ENCODE measurements around the gene SDF2L1.
"Not testable (repeated sequence)": the region's sequence is repeated elsewhere in the genome, so short reads cannot be mapped to it uniquely, and the experiment has no call there.

Gene SDF2L1

GRCh38 chr22:21663738-21664137 is 21.6 kb downstream of the SDF2L1 start:
- Mint-ChIP-seq H3K27me3 (no peaks in the 10 kb centered on the region), H3K4me3 (peak overlapping the region; percentile 39), H3K27ac (peak overlapping the region; percentile 88), H3K36me3 (no peaks in the 10 kb centered on the region), H3K4me1 (peaks cover 23% of the 10 kb centered on the region), H3K9me3 (no peaks in the 10 kb centered on the region)

GRCh38 chr22:21665047-21665851 is 23.1 kb downstream of the SDF2L1 start:
- peaks cover 32% of the 10 kb centered on the region for H3K4me1 Mint-ChIP-seq
- H3K4me3 Mint-ChIP-seq: peak overlapping the region; percentile 97
- H3K9me3 Mint-ChIP-seq: no peaks in the 10 kb centered on the region
- peak overlapping the region; percentile 92 for H3K27ac Mint-ChIP-seq
- peaks cover 1% of the 10 kb centered on the region for H3K36me3 Mint-ChIP-seq
- H3K27me3 Mint-ChIP-seq: no peaks in the 10 kb centered on the region

- H3K9me3 Mint-ChIP-seq: no peaks in the 10 kb centered on the region
- peaks cover 10% of the 10 kb centered on the region for H3K36me3 Mint-ChIP-seq
- no peak overlapping the region for H3K27ac Mint-ChIP-seq
- peak overlapping the region; percentile 97 for H3K4me3 Mint-ChIP-seq
- no peaks in the 10 kb centered on the region for H3K27me3 Mint-ChIP-seq
- H3K4me1 Mint-ChIP-seq: peaks cover 37% of the 10 kb centered on the region
Measured at GRCh38 chr22:21666786-21667185, 24.7 kb downstream of the SDF2L1 start.

GRCh38 chr22:21669026-21669425 is 26.9 kb downstream of the SDF2L1 start:
- peak overlapping the region; percentile 44 for H3K4me3 Mint-ChIP-seq
- peaks cover 11% of the 10 kb centered on the region for H3K36me3 Mint-ChIP-seq
- H3K9me3 Mint-ChIP-seq: no peaks in the 10 kb centered on the region
- H3K27ac Mint-ChIP-seq: no peak overlapping the region
- H3K27me3 Mint-ChIP-seq: no peaks in the 10 kb centered on the region
- peaks cover 37% of the 10 kb centered on the region for H3K4me1 Mint-ChIP-seq

GRCh38 chr22:21672107-21672629 is 30.1 kb downstream of the SDF2L1 start:
- Mint-ChIP-seq H3K4me3 (no peak overlapping the region), H3K27ac (no peak overlapping the region), H3K36me3 (peaks cover 13% of the 10 kb centered on the region), H3K9me3 (no peaks in the 10 kb centered on the region), H3K4me1 (peaks cover 25% of the 10 kb centered on the region), H3K27me3 (no peaks in the 10 kb centered on the region)

GRCh38 chr22:21673534-21674321 is 31.6 kb downstream of the SDF2L1 start:
- Mint-ChIP-seq H3K4me3 (no peak overlapping the region), H3K27ac (no peak overlapping the region), H3K27me3 (no peaks in the 10 kb centered on the region), H3K9me3 (no peaks in the 10 kb centered on the region), H3K36me3 (peaks cover 13% of the 10 kb centered on the region), H3K4me1 (peaks cover 14% of the 10 kb centered on the region)

- H3K27ac Mint-ChIP-seq: no peak overlapping the region
- H3K27me3 Mint-ChIP-seq: no peaks in the 10 kb centered on the region
- no peaks in the 10 kb centered on the region for H3K9me3 Mint-ChIP-seq
- H3K36me3 Mint-ChIP-seq: peaks cover 13% of the 10 kb centered on the region
- H3K4me1 Mint-ChIP-seq: peaks cover 8% of the 10 kb centered on the region
- no peak overlapping the region for H3K4me3 Mint-ChIP-seq
Measured at GRCh38 chr22:21674638-21675245, 32.6 kb downstream of the SDF2L1 start.

- Mint-ChIP-seq H3K4me1 (no peaks in the 10 kb centered on the region), H3K36me3 (peaks cover 2% of the 10 kb centered on the region), H3K27ac (no peak overlapping the region), H3K9me3 (no peaks in the 10 kb centered on the region), H3K27me3 (no peaks in the 10 kb centered on the region), H3K4me3 (no peak overlapping the region)
Measured at GRCh38 chr22:21677606-21678443, 35.7 kb downstream of the SDF2L1 start.

GRCh38 chr22:21678842-21679241 is 36.7 kb downstream of the SDF2L1 start:
- H3K9me3 Mint-ChIP-seq, H3K4me3 Mint-ChIP-seq, H3K4me1 Mint-ChIP-seq, H3K27me3 Mint-ChIP-seq, H3K36me3 Mint-ChIP-seq, H3K27ac Mint-ChIP-seq: not testable (repeated sequence)

- Mint-ChIP-seq H3K9me3 (no peaks in the 10 kb centered on the region), H3K4me3 (no peak overlapping the region), H3K27me3 (no peaks in the 10 kb centered on the region), H3K27ac (no peak overlapping the region), H3K36me3 (peaks cover 2% of the 10 kb centered on the region), H3K4me1 (no peaks in the 10 kb centered on the region)
Measured at GRCh38 chr22:21679383-21679782, 37.3 kb downstream of the SDF2L1 start.

GRCh38 chr22:21680830-21681565 is 38.9 kb downstream of the SDF2L1 start:
- no peak overlapping the region for H3K4me3 Mint-ChIP-seq
- H3K9me3 Mint-ChIP-seq: no peaks in the 10 kb centered on the region
- peak overlapping the region; percentile 65 for H3K27ac Mint-ChIP-seq
- H3K36me3 Mint-ChIP-seq: peaks cover 2% of the 10 kb centered on the region
- no peaks in the 10 kb centered on the region for H3K4me1 Mint-ChIP-seq
- H3K27me3 Mint-ChIP-seq: no peaks in the 10 kb centered on the region

GRCh38 chr22:21681566-21682370 is 39.7 kb downstream of the SDF2L1 start:
- no peaks in the 10 kb centered on the region for H3K9me3 Mint-ChIP-seq
- no peaks in the 10 kb centered on the region for H3K4me1 Mint-ChIP-seq
- no peak overlapping the region for H3K27ac Mint-ChIP-seq
- H3K27me3 Mint-ChIP-seq: no peaks in the 10 kb centered on the region
- peaks cover 2% of the 10 kb centered on the region for H3K36me3 Mint-ChIP-seq
- no peak overlapping the region for H3K4me3 Mint-ChIP-seq

GRCh38 chr22:21682385-21683175 is 40.5 kb downstream of the SDF2L1 start:
- Mint-ChIP-seq H3K27ac (no peak overlapping the region), H3K36me3 (peaks cover 2% of the 10 kb centered on the region), H3K4me3 (no peak overlapping the region), H3K4me1 (no peaks in the 10 kb centered on the region), H3K9me3 (no peaks in the 10 kb centered on the region), H3K27me3 (no peaks in the 10 kb centered on the region)
